Hematopoietic multipotent progenitor cell treated with erythropoietin and hydrocortisone succinate and interleukin-3 and kit ligand, for 8 days (in vitro differentiated cells): ENCODE measurements around the gene ZBTB14.
A peak's percentile ranks its signal among the peaks of the same experiment; 100 is the strongest.

Experiments used
- DNase-seq: peaks from one replicate; pipeline ENCODE4 v3.0.0-alpha.2; 2015

Gene ZBTB14

GRCh38 chr18:5295231-5295920 lies at the start of gene ZBTB14:
Gene ZBTB14 (minus strand): TSS chr18:5295726. CDS start chr18:5293246, 2,480 bp downstream.
- peak; percentile 34 for DNase-seq

GRCh38 chr18:5339202-5339834 lies 43.8 kb upstream of the ZBTB14 start:
- no peak for DNase-seq

GRCh38 chr18:5334456-5335075 lies 39.0 kb upstream of the ZBTB14 start:
- no peak for DNase-seq

GRCh38 chr18:5318061-5318700 lies 22.7 kb upstream of the ZBTB14 start:
- peak; percentile 4 for DNase-seq

GRCh38 chr18:5317186-5317585 lies 21.7 kb upstream of the ZBTB14 start:
- DNase-seq, result no peak

GRCh38 chr18:5315838-5316237 lies 20.3 kb upstream of the ZBTB14 start:
- no peak for DNase-seq

GRCh38 chr18:5311301-5311989 lies 15.9 kb upstream of the ZBTB14 start:
- no peak for DNase-seq

GRCh38 chr18:5309888-5310470 lies 14.5 kb upstream of the ZBTB14 start:
- no peak for DNase-seq

- DNase-seq, result no peak
Observed at GRCh38 chr18:5305835-5306234, 10.3 kb upstream of the ZBTB14 start.

- DNase-seq, result no peak
Observed at GRCh38 chr18:5304232-5304631, 8.7 kb upstream of the ZBTB14 start.

- no peak for DNase-seq
Observed at GRCh38 chr18:5303636-5304035, 8.1 kb upstream of the ZBTB14 start.

- DNase-seq, result no peak
Observed at GRCh38 chr18:5302606-5303005, 7.1 kb upstream of the ZBTB14 start.

GRCh38 chr18:5300476-5301010 lies 5.0 kb upstream of the ZBTB14 start:
- DNase-seq, result no peak

- DNase-seq, result no peak
Observed at GRCh38 chr18:5298156-5298852, 2.8 kb upstream of the ZBTB14 start.

GRCh38 chr18:5297597-5297996 lies 2.1 kb upstream of the ZBTB14 start:
- DNase-seq, result no peak

GRCh38 chr18:5296706-5297320 lies 1.3 kb upstream of the ZBTB14 start:
- peak; percentile 84 for DNase-seq

- DNase-seq, result peak; percentile 95
Observed at GRCh38 chr18:5295981-5296705, 617 bp upstream of the ZBTB14 start.

- peak; percentile 63 for DNase-seq
Observed at GRCh38 chr18:5294457-5295230, 882 bp downstream of the ZBTB14 start.

- peak; percentile 42 for DNase-seq
Observed at GRCh38 chr18:5294113-5294456, 1.4 kb downstream of the ZBTB14 start.

GRCh38 chr18:5288517-5288935 lies 7.0 kb downstream of the ZBTB14 start:
- DNase-seq, result no peak
